Tibial nerve (tissue), 4 donors: Measurements from ENCODE around the gene SCN7A.

Experiments
- EP300 ChIP-seq, 2 donors: sonication (generic); formaldehyde crosslinking; IDR thresholded peaks; one replicate each; pipeline ENCODE4 v1.6.1; 2017; ENCODE audit warnings: antibody characterized with exemption in 2 of 2, mild to moderate bottlenecking in 1 of 2
- POLR2A ChIP-seq, 2 donors: fragments of 450-650 bp; IDR thresholded peaks; one replicate each; pipeline ENCODE4 v1.6.1; 2017; ENCODE audit warnings: antibody characterized with exemption in 2 of 2, mild to moderate bottlenecking in 2 of 2, moderate library complexity in 2 of 2
- TF ChIP-seq, protein P1 (sequence below), 5 experiments: fragments of 200-600 bp in 3 of 5; fragments of 450-650 bp in 2 of 5; sonication (generic) in 3 of 5; IDR thresholded peaks; one replicate each; pipeline ENCODE4 v1.5.1; 2016 to 2019; ENCODE audit warnings: antibody characterized with exemption in 5 of 5, mild to moderate bottlenecking in 3 of 5, moderate library complexity in 2 of 5

DNA sequence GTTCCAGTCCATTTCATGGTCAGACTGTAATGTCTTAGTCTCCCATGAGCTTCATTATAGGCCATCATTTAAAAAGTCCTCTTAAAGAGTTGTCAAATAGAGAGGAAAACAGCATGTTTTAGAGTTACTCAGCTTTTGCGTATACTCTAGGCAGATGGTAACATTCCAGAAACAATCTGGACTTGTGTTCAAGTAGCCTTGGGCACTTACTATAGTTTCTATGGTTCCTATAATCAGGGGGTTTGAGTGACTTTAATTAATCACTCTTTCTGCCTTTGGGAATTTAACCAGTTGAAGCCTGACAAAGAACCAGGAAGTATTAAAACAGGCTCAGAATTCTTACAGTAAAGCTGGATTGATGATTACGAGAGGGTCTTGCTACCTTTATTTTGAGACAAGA, 42.1 kb upstream of the SCN7A start:
- TF ChIP-seq EP300 (IDR thresholded peaks at IDR 0.05) (no peak), POLR2A (IDR thresholded peaks at IDR 0.05) (no peak)
- TF ChIP-seq, protein P1, sequence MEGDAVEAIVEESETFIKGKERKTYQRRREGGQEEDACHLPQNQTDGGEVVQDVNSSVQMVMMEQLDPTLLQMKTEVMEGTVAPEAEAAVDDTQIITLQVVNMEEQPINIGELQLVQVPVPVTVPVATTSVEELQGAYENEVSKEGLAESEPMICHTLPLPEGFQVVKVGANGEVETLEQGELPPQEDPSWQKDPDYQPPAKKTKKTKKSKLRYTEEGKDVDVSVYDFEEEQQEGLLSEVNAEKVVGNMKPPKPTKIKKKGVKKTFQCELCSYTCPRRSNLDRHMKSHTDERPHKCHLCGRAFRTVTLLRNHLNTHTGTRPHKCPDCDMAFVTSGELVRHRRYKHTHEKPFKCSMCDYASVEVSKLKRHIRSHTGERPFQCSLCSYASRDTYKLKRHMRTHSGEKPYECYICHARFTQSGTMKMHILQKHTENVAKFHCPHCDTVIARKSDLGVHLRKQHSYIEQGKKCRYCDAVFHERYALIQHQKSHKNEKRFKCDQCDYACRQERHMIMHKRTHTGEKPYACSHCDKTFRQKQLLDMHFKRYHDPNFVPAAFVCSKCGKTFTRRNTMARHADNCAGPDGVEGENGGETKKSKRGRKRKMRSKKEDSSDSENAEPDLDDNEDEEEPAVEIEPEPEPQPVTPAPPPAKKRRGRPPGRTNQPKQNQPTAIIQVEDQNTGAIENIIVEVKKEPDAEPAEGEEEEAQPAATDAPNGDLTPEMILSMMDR (IDR thresholded peaks at IDR 0.05), result no peak
